NCI-H69 (cell line): ENCODE results near the gene CACNA1I.

Experiments used
- DNase-seq: peaks from one replicate; lab custom pipeline; 2025; lab: John Stamatoyannopoulos, UW

Gene CACNA1I

GRCh38 chr22:39699631-39700360 lies 129.2 kb downstream of the CACNA1I start:
- peak; percentile 44 for DNase-seq

DNA sequence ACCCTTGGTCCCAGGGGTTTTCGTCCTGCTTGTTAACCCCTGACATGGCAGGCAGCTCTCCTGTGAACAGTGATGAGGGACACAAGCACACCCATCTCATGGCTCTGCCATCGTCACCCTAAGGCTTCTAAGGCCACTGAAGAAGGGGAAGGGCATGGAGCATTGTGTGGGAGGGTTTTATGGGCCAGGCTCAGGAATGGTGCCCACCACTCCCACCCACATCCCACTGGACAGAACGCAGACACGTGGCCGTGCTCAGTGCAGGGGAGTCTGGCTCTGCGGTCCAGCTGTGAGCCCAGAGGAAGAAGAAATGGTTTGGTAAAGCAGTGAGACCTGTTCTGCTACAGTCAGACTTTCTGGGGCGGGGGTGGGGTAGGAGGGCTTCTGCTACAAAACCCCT lies 130.0 kb downstream of the CACNA1I start:
- DNase-seq = no peak

DNA sequence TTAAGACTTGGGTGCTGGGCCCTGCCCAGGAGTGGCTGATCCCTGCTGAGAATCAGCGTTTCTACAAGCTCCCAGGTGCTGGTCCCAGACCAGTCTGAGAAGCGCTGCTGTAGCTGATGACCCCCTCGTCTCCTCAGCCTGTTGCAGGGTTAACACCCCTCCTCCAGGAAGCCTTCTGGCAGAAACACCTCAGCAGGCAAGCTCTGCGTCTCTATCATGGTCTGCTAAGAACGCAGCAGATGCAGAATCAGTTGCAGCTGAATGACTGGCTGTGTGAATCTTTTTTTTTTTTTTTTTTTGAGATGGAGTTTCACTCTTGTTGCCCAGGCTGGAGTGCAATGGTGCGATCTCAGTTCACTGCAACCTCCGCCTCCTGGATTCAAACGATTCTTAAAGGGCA lies 132.5 kb downstream of the CACNA1I start:
- no peak for DNase-seq

DNA sequence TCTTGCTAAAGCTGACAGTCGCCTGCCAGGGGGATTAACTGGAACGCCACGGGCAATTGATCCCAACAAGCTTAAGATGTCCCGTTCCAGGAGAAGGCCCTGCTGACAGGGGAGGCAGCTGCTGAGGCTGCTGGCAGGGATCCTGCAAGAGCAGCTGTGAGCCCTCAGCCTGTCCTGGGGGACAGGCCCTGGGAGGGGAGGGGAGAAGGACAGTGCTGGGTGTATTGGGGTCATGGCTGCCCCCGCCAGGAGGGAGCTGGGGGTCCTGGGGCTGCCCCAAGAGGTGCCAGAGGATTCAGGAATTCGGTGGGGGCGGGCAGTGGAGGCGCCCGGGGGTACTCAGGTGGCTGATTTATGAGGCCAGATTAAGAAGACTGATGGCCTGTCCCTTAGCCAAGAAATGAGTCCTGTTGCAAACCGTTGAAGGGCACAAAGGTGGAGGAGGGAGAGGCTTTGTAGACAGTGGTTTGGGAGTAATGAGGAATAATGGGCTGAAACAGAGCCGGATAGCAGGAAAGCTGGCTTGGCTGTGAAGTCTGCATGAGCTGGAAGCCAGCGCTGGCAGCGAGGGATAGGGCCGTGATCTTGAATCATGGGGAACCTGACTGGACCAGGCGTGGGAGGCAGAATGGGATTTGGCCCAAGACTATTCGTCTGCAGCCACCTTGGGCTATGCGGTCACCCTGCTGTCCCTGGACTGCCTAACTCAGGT lies 133.5 kb downstream of the CACNA1I start:
- no peak for DNase-seq

DNA sequence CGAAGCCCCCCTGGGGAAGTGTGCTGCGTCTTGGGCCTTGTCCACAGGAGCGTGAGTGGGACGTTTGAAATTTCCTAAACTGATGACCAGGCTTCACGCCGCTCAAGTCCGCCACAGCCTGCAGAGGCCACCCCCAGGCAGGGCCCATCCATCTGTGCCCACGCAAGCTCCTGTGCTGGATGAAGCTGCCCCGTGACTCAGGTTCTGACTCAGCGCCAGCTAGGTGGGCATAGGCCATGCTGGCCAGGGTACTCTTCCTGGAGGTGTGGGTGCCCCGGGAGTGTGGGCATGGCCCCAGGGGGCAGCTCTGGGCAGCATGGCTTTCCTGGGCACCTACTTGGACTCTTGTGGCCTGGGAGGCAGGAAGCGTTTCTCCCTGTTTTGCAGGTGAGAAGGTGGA lies 134.8 kb downstream of the CACNA1I start:
- DNase-seq = no peak

DNA sequence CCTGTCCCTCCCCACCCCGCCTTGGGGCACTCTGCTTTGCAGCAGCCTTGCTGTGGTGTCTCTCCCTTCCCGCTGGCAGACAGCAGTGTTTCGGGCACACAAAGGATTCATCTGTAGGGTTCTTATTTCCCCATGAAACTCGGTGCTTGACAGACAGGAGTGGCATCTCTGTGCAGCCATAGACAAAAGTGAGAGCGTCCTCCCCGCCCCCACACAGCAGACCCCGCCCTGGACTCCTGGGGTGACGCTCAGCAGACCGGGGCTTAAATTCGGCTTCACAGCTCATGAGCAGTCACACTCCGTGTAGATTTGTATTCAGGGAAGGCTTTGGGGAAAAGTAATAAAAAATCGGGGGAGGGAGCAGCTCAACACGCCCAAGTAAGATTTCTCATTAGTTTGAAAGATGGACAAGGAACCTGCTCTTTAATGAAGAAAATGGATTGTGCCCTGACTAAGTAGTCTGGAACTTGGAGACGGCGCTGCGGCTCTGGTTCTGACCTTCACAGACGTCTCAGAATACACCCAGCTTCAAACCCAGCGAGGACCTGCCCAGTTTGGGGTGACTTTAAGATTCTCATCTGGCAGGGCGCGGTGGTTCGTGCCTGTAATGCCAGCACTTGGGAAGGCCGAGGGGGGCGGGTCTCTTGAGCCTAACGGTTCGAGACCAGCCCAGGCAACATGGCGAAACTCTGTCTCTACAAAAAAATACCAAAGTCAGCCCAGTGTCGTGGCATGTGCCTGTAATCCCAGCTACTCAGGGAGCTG lies 136.0 kb downstream of the CACNA1I start:
- no peak for DNase-seq

DNA sequence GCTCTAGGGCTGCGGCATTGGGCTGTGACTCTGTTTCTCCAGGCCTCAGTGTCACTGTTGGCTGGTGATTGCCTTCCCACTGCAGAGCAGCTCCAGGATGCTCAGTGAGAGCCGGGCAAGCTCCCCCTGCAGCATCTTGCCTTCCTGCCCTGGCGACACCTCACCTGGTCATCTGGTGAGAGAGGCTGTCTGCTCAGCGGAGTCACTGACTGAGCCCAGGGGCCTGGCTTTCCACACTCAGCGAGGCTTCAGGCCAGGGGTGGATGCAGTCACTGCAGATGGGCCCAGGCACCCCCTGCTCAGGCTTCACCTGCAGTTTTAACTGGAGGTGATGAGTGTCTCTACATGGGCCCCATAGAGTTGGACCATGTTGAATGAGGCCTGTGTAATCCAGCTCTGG lies 136.8 kb downstream of the CACNA1I start:
- no peak for DNase-seq

- DNase-seq = no peak
Measured at GRCh38 chr22:39707816-39708215, 137.3 kb downstream of the CACNA1I start.

DNA sequence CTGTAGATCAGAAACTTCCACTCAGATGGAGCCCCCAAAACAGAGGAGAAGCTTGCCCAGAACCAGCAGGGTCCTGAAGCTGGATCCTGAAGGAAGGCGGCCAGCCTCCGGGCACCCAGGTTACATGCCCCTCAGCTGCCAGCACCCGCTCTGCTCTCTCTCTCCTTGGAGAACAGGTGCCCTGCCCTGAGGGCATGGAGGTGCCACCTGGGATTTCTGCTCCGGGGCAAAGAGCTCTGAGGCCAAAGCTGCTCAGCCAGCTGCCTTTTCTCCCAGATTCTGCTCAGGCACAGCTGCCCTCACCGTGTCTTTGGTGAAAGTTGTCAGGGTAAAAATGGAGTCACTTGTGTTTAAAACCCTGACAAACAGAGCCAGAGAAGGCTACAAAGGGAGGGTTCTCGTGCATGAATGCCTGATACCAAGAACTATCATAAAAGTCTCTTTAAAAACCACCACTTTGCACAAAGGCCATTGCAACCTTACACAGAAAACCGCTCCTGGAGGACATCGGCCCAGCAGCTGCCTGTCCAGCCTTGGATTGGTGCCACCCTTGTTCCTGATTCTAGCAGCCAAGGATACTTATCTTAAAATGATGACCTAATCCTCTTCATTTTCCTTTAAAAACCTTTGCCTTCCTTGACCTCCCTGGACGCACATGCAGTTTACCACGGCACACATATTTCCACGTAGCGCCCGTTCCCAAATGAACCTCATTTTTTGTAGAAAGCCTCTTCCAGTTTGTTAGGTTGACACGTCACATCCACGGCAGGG lies 140.0 kb downstream of the CACNA1I start:
- no peak for DNase-seq

DNA sequence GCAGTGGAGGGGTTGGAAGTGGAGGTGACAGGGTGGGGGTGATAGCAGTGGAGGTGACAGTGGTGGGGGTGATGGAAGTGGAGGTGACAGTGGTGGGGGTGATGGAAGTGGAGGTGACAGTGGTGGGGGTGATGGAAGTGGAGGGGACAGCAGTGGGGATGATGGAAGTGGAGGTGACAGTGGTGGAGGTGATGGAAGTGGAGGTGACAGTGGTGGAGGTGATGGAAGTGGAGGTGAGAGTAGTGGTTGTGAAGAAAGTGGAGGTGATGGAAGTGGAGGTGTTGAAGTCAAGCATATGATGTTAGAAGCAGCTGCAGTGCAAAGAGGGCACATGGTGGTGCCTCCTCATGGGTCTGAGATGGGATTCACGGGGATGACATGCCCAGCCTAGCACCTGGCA lies 141.5 kb downstream of the CACNA1I start:
- no peak for DNase-seq

DNA sequence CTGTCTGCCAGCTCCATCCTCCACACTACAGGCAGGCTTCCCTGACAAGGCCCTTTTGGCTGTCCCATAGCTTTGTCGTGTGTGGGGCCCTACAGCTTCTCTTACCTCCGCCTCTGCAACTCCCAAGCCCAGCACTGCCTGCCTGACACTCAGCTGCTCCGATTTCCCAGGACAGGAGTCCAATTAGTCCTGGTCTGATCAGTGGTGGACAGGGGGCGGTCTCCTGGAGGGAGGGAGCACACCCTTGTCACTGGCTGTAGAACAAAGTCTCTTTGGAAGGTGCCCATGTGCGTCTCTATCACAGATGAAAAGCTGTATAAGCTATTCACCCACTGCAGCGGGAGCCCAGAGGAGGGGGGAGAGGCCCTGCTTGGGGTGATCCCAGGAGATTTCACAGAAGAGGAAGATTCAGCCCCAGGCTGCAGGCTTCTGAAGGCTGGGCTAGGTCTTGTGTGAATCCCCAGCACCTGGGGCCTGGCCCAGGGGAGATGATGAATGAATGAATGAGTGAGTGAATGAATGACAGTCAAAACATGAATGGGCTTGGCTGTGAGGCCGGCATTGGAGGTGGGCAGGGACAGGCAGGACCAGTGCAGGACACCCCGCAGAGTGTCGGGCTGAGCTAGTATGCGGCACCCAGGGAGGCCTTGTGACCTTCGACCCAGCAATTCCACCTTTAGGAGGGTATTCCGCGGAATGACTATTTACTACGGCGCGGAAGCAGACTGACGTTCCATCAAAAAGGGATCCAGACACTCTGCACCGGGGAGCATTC lies 142.4 kb downstream of the CACNA1I start:
- DNase-seq = no peak

- no peak for DNase-seq
Measured at GRCh38 chr22:39713799-39714290, 143.3 kb downstream of the CACNA1I start.

DNA sequence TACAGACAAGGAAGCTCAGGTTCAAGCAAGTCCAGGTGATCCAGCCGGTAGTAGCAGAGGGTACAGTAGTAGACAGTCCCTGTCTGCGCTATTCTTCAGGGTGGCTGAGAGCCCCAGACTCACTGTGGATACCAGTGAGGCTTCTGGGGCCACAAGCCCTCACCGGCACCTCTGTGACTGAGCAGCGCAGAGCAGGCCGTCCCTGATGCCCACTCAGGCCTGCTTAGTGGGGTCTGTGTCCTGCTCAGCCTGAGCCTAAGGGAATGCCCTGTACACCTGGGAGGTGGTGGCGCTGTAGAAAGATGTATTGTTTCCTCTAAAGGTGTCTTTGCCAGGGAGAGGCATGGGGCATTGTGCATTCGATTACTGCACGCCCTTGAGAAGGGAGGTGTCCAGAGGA lies 143.8 kb downstream of the CACNA1I start:
- DNase-seq = no peak

GRCh38 chr22:39715778-39716495 lies 145.4 kb downstream of the CACNA1I start:
- no peak for DNase-seq

GRCh38 chr22:39716534-39716933 lies 146.0 kb downstream of the CACNA1I start:
- DNase-seq = no peak

DNA sequence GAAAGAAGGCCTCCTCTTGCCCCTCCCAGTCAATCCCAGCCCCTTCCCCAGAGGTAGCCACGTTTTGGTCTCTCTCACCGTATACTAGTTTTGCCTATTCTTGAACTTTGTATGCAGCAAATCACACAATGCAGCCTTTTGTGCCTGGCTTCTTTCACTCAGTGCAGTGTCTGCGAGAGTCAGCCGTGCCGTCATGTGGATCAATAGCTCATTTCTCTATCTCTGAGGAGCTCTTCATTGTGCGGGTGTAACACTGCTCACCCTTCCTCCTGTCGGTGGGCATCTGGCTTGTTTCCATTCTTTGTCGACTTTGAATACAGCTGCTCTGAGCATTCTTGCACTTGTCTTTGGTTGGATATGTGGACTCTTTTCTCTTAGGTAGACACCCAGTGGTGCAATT lies 146.5 kb downstream of the CACNA1I start:
- no peak for DNase-seq

DNA sequence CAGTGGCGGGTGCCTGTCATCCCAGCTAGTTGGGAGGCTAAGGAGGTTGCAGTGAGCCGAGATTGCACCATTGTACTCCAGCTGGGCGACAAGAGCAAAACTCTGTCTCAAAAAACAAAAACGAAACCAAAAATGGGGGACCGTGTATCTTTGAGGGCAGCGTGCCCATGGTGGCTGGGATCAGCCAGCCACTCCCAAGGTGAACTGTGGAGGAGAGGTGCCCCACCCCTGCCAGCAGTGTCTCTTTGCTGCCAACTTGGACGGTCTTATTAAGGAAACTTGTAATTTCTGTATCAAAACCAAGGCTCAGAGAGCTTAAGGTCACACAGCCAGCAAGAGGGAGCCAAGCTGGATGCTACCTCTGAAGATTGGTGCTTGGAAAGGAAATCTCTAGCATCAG lies 147.7 kb downstream of the CACNA1I start:
- no peak for DNase-seq

GRCh38 chr22:39718921-39719475 lies 148.4 kb downstream of the CACNA1I start:
- DNase-seq = no peak

DNA sequence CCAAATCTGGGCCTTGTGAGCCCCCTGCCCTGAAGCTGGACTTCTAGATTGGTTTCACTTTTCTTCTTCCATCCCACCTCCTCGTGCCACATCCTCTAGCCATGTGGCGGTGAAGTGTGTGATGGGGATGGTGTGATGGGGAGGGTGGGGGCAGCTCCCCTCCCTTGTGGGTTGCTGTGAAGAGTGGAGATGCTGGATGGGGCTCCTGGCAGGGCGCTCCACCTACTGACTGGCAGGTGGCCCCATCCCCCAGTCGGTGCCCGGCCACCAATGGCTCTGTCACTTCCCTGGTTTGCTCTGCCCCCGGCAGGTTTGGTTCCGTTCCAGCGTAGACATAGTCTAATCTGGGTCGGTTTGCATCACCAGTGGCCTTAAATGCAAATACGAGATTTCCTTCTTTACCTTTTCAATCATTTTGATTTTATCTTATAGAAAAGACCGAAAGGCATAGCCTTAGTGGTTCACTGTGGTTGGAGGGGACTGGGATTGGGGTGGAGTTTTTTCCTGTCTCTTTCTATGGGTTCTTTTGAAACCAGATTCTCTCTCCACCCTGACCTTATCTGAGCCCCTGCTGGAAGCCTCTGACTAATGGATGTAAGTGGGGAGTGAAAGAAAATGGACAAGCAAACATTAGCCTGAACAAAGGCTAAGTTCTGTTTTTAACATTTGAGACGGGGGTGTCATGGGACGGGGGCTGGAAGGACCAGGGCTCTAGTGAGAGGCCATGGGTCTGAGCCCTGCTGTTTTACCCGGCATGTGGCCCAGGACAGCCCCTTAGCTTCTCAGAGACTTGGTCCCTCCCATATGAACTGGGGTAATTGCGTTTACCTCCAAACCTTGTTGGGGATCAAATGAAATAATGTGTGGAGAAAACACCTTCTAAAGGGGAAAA lies 149.3 kb downstream of the CACNA1I start:
- peak; percentile 50 for DNase-seq
